B cell (primary cell): ENCODE measurements around the gene CCDC93. TPM values are rescaled to one million over a fixed set of nuclear protein-coding genes. Genes with fewer than 3 reads are reported as not detected.

ENCODE experiments used
- ATAC-seq: fragments of 200-7000 bp; cut with Tn5 transposase; one replicate; pipeline ENCODE4 v1.10.0; 2021; ENCODE audit warnings: low read depth, mild to moderate bottlenecking, moderate number of reproducible peaks, moderate library complexity
- CTCF ChIA-PET: fragments of 350-600 bp; sonication (Branson Sonifier 250); formaldehyde crosslinking; loops from one replicate; lab custom pipeline; 2021; ENCODE audit warnings: antibody characterized with exemption, inconsistent platforms; lab: Charles Lee
- POLR2A ChIA-PET: fragments of 350-600 bp; sonication (Branson Sonifier 250); formaldehyde crosslinking; loops from one replicate; lab custom pipeline; 2021; ENCODE audit warnings: antibody characterized with exemption; lab: Charles Lee
- DNase-seq: peaks from one replicate; pipeline ENCODE4 v3.0.0; 2013
- H2AFZ ChIP-seq: 2 replicates; pipeline ENCODE4 v1.6.1; 2012; ENCODE audit warnings: mild to moderate bottlenecking, low read depth, low read length; ENCODE audit not compliant: insufficient read depth, poor library complexity, severe bottlenecking
- H3K27ac ChIP-seq, 2 donors: 1 replicate in 1 of 2; 2 replicates in 1 of 2; pipeline ENCODE4 v1.5.1; 2012 to 2013; ENCODE audit warnings: low read length in 2 of 2, mild to moderate bottlenecking in 2 of 2, moderate library complexity in 1 of 2
- H3K27me3 ChIP-seq, 4 experiments: fragments of 200-600 bp in 1 of 4; sonication (generic) in 1 of 4; replicated peaks in 1 of 4; 1 replicate in 2 of 4; 2 replicates in 2 of 4; pipeline versions ENCODE4 v1.6.1 to v1.7.0; 2013 to 2016; ENCODE audit warnings: low read length in 3 of 4, mild to moderate bottlenecking in 2 of 4, mixed read lengths in 1 of 4, moderate library complexity in 1 of 4; ENCODE audit not compliant: insufficient read depth in 4 of 4, control insufficient read depth in 3 of 4; ENCODE audit errors: control extremely low read depth in 1 of 4
- H3K36me3 ChIP-seq, 2 experiments: replicated peaks in 1 of 2; 1 replicate in 1 of 2; 2 replicates in 1 of 2; pipeline versions ENCODE4 v1.6.1 to v1.7.1; 2013; ENCODE audit warnings: low read length in 1 of 2; ENCODE audit not compliant: insufficient read depth in 2 of 2, control insufficient read depth in 1 of 2; ENCODE audit errors: control extremely low read depth in 1 of 2, extremely low read depth in 1 of 2
- H3K4me1 ChIP-seq, 2 donors: fragments of 200-600 bp in 1 of 2; sonication (generic) in 1 of 2; 1 replicate in 1 of 2; 2 replicates in 1 of 2; pipeline versions ENCODE4 v1.5.1 to v1.6.1; 2013 to 2017; ENCODE audit warnings: low read length in 2 of 2; ENCODE audit not compliant: control insufficient read depth in 2 of 2, insufficient read depth in 2 of 2
- H3K4me2 ChIP-seq: replicated peaks from 2 replicates; pipeline ENCODE3; 2012; ENCODE audit warnings: mild to moderate bottlenecking, low read depth, low read length; ENCODE audit not compliant: poor library complexity, severe bottlenecking
- H3K4me3 ChIP-seq, 5 experiments: fragments of 200-600 bp in 1 of 5; sonication (generic) in 1 of 5; 1 replicate in 3 of 5; 2 replicates in 2 of 5; pipeline versions ENCODE4 v1.5.1 to v1.7.0; 2011 to 2016; ENCODE audit warnings: low read length in 4 of 5, mild to moderate bottlenecking in 4 of 5, low read depth in 2 of 5, control low read depth in 1 of 5, moderate library complexity in 1 of 5; ENCODE audit not compliant: insufficient read depth in 1 of 5; ENCODE audit errors: control extremely low read depth in 1 of 5, extremely low read depth in 1 of 5
- H3K79me2 ChIP-seq: fragments of 200-600 bp; sonication (generic); one replicate; pipeline ENCODE4 v1.6.0; 2016; ENCODE audit warnings: low read length; ENCODE audit not compliant: control insufficient read depth, insufficient read depth
- H3K9ac ChIP-seq: fragments of 200-600 bp; sonication (generic); 2 replicates; pipeline ENCODE4 v1.6.1; 2017; ENCODE audit warnings: mild to moderate bottlenecking, low read length, moderate library complexity
- H3K9me3 ChIP-seq, 3 donors: one replicate each; pipeline versions ENCODE4 v1.6.1 to v1.7.1; 2013; ENCODE audit warnings: low read length in 2 of 3; ENCODE audit not compliant: control insufficient read depth in 2 of 3, insufficient read depth in 1 of 3; ENCODE audit errors: control extremely low read depth in 1 of 3
- H4K20me1 ChIP-seq: 2 replicates; pipeline ENCODE4 v1.6.0; 2012; ENCODE audit warnings: mild to moderate bottlenecking, low read length; ENCODE audit not compliant: insufficient read depth, control insufficient read depth, poor library complexity, severe bottlenecking
- H3K27ac Mint-ChIP-seq: one replicate; pipeline ENCODE4 v1.8.0; 2021; ENCODE audit warnings: mixed read lengths
- H3K27me3 Mint-ChIP-seq: one replicate; pipeline ENCODE4 v1.8.0; 2021; ENCODE audit warnings: mixed read lengths
- H3K4me1 Mint-ChIP-seq: one replicate; pipeline ENCODE4 v1.8.0; 2021; ENCODE audit warnings: mixed read lengths
- H3K4me3 Mint-ChIP-seq: one replicate; pipeline ENCODE4 v1.8.0; 2021; ENCODE audit warnings: mixed read lengths
- H3K9me3 Mint-ChIP-seq: one replicate; pipeline ENCODE4 v1.8.0; 2022; ENCODE audit warnings: mixed read lengths; ENCODE audit not compliant: insufficient read depth
- CTCF ChIP-seq: fragments of 200-600 bp; IDR thresholded peaks from one replicate; pipeline ENCODE4 v1.8.0; 2022; ENCODE audit warnings: antibody characterized with exemption, mild to moderate bottlenecking
- EZH2 ChIP-seq: IDR thresholded peaks from 2 replicates; pipeline ENCODE4 v1.6.1; 2012; ENCODE audit warnings: borderline replicate concordance, low read depth, mild to moderate bottlenecking, moderate library complexity, low read length; ENCODE audit not compliant: insufficient read depth, poor library complexity, severe bottlenecking
- WGBS: methylation state at CpG from one replicate; pipeline ENCODE4 v1.1.5; 2013; ENCODE audit warnings: missing lambda C conversion rate; ENCODE audit not compliant: insufficient coverage; 5-methylcytosine and 5-hydroxymethylcytosine counted together
- intact Hi-C: fragments of 100-400 bp; cut with micrococcal nuclease; formaldehyde crosslinking; loops from one replicate; pipeline ENCODE4 v1.10.0; 2022
- polyA plus RNA-seq: library from polyadenylated mRNA; depleted of rRNA; stranded (reverse); fragments of >200 nt; gene quantifications from 2 replicates; pipeline ENCODE4 v1.2.3, GENCODE V29; 2012
- total RNA-seq, 2 donors: library from RNA; stranded (reverse); fragments of 120-200 nt in 1 of 2; gene quantifications; 1 replicate in 1 of 2; 2 replicates in 1 of 2; pipeline versions ENCODE4 v1.2.3 to v1.2.4, GENCODE V29; 2013 to 2022

The CCDC93 gene
- total and polyA plus RNA-seq, 2 donors (not counting 1 experiment from before 2014, with no cell fraction given), result 17.5 to 79.6 TPM

- TF ChIP-seq EZH2, result no peak
- TF ChIP-seq CTCF, result no peak
- Mint-ChIP-seq H3K27me3 (no peaks in the 10 kb centered on the region), H3K27ac (no peak overlapping the region), H3K9me3 (no peaks in the 10 kb centered on the region), H3K4me3 (no peak overlapping the region), H3K4me1 (peaks cover 3% of the 10 kb centered on the region)
- H3K9me3 ChIP-seq, result no peaks in the 10 kb centered on the region
- no peak overlapping the region for H3K9ac ChIP-seq
- peaks cover under 1 to 1% of the 10 kb centered on the region in 2 donors for H3K4me1 ChIP-seq
- ChIA-PET POLR2A (no interaction called here), CTCF (interaction anchor here (2.8 kb wide), 1 partner anchor 8 kb away, joined by 11 read pairs; no protein-coding TSS in a partner anchor)
- H3K27me3 ChIP-seq, result no peaks in the 10 kb centered on the region
- H3K4me3 ChIP-seq, result no peak overlapping the region
- ATAC-seq (no peak), DNase-seq (no peak)
- WGBS, result 100% methylated on average over 1 of the region's 3 CpGs
- H3K27ac ChIP-seq, result no peak overlapping the region
- H3K79me2 ChIP-seq, result peaks cover 12% of the 10 kb centered on the region
- no peak overlapping the region for H2AFZ ChIP-seq
- no peak overlapping the region for H3K4me2 ChIP-seq
- H3K36me3 ChIP-seq, result peaks cover 11 to 95% of the 10 kb centered on the region in 2 experiments
- H4K20me1 ChIP-seq, result peaks cover 40% of the 10 kb centered on the region
- intact Hi-C loops, result no loop called here
Measured at GRCh38 chr2:117997872-117998454, 15.9 kb downstream of the CCDC93 start.

GRCh38 chr2:117996525-117996924, 17.3 kb downstream of the CCDC93 start:
- intact Hi-C loops, result no loop called here
- H3K36me3 ChIP-seq, result peaks cover 10 to 85% of the 10 kb centered on the region in 2 experiments
- no peak overlapping the region for H3K27ac Mint-ChIP-seq

More at GRCh38 chr2:117996525-117996924, 17.3 kb downstream of the CCDC93 start:
- WGBS, result 100% methylated on average over 2 of the region's 3 CpGs
- H3K4me1 ChIP-seq, result no peaks in the 10 kb centered on the region
- peaks cover 5% of the 10 kb centered on the region for H3K79me2 ChIP-seq
- H2AFZ ChIP-seq, result no peak overlapping the region
- no peak overlapping the region for H3K4me2 ChIP-seq
- ChIA-PET CTCF (interaction anchor here (0.7 to 2.8 kb wide), 3 partner anchors 8 to 36 kb away, joined by 3 to 11 read pairs (median 3); no protein-coding TSS in a partner anchor), POLR2A (no interaction called here)
- H4K20me1 ChIP-seq, result peaks cover 26% of the 10 kb centered on the region
- H3K9ac ChIP-seq, result no peak overlapping the region
- no peak for TF ChIP-seq CTCF
- ATAC-seq (no peak), DNase-seq (no peak)
- Mint-ChIP-seq H3K9me3 (no peaks in the 10 kb centered on the region), H3K27me3 (no peaks in the 10 kb centered on the region), H3K4me3 (no peak overlapping the region), H3K4me1 (no peaks in the 10 kb centered on the region)
- H3K9me3 ChIP-seq, result no peaks in the 10 kb centered on the region
- no peaks in the 10 kb centered on the region for H3K27me3 ChIP-seq
- no peak overlapping the region for H3K4me3 ChIP-seq
- H3K27ac ChIP-seq, result no peak overlapping the region
